Ishikawa (cell line): ENCODE results near the gene FHL2.

Experiments
- CREB1 ChIP-seq: IDR thresholded peaks from 2 replicates; pipeline ENCODE4 v1.6.1; 2012; ENCODE audit warnings: low read depth
- EGR1 ChIP-seq: IDR thresholded peaks from 2 replicates; pipeline ENCODE4 v1.6.1; 2012
- TAF1 ChIP-seq: IDR thresholded peaks from 2 replicates; pipeline ENCODE4 v1.6.1; 2012; ENCODE audit warnings: low read depth, mild to moderate bottlenecking
- USF1 ChIP-seq: IDR thresholded peaks from 2 replicates; pipeline ENCODE4 v1.6.1; 2012
- ZBTB7A ChIP-seq: IDR thresholded peaks from 2 replicates; pipeline ENCODE4 v1.6.1; 2012; ENCODE audit warnings: low read depth

GRCh38 chr2:105401867-105402266 is 3.0 kb upstream of the FHL2 start:
- no peak for TF ChIP-seq EGR1
- no peak for TF ChIP-seq TAF1
- TF ChIP-seq CREB1: no peak
- no peak for TF ChIP-seq ZBTB7A
- TF ChIP-seq USF1: no peak
